ENCODE data around the gene CDCA7. TPM values are rescaled to one million over a fixed set of nuclear protein-coding genes. Genes with fewer than 3 reads are reported as not detected.

CDCA7 gene
- total RNA-seq, 6 experiments from 2014 or later, result 5.9 to 9.1 (median 7.6) TPM

DNA sequence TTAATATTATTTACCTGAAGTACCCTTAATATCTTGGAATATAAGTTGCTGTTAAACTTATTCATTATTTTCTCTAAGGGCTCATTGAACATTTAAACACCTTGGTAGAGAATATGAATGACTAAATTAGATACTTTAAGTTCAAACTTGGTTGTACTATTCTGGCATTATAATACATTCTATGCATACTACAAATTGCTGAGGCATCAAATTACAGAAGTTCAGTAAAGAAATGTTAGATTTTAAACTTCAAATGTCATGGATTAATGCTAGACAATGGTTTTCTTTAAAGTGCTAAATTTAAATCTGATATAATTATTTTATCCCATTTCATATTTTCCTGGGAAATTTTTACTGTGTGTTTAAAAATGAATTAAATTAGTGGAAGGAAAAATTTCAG lies 63.1 kb downstream of the CDCA7 start:
- H3K4me3 Mint-ChIP-seq, result no peak overlapping the region
- TF ChIP-seq, protein P1, sequence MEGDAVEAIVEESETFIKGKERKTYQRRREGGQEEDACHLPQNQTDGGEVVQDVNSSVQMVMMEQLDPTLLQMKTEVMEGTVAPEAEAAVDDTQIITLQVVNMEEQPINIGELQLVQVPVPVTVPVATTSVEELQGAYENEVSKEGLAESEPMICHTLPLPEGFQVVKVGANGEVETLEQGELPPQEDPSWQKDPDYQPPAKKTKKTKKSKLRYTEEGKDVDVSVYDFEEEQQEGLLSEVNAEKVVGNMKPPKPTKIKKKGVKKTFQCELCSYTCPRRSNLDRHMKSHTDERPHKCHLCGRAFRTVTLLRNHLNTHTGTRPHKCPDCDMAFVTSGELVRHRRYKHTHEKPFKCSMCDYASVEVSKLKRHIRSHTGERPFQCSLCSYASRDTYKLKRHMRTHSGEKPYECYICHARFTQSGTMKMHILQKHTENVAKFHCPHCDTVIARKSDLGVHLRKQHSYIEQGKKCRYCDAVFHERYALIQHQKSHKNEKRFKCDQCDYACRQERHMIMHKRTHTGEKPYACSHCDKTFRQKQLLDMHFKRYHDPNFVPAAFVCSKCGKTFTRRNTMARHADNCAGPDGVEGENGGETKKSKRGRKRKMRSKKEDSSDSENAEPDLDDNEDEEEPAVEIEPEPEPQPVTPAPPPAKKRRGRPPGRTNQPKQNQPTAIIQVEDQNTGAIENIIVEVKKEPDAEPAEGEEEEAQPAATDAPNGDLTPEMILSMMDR (IDR thresholded peaks at IDR 0.05), result no peak
- H3K27me3 Mint-ChIP-seq (ENCODE audit: insufficient read depth), result peaks cover 42% of the 10 kb centered on the region
- no peaks in the 10 kb centered on the region for H3K9me3 Mint-ChIP-seq
- no peak overlapping the region for H3K27ac Mint-ChIP-seq
- no peak for DNase-seq
- H3K36me3 Mint-ChIP-seq (ENCODE audit: low read depth), result no peaks in the 10 kb centered on the region
- H3K4me1 Mint-ChIP-seq (ENCODE audit: low read depth), result 0 out of 2 replicates have a peak, but pooled peaks cover 4% of the 10 kb centered on the region
